ENCODE results near the gene OBSCN.

OBSCN gene

GRCh38 chr1:228309326-228310067 lies 101.7 kb downstream of the OBSCN start:
- H3K4me3 ChIP-seq (ENCODE audit: low read depth, low read length) = no peak overlapping the region
- no peak for DNase-seq (ENCODE audit: low read depth)

GRCh38 chr1:228310162-228310792 lies 102.4 kb downstream of the OBSCN start:
- H3K4me3 ChIP-seq (ENCODE audit: low read depth, low read length) = no peak overlapping the region
- DNase-seq (ENCODE audit: low read depth) = no peak

- no peak overlapping the region for H3K4me3 ChIP-seq (ENCODE audit: low read depth, low read length)
- no peak for DNase-seq (ENCODE audit: low read depth)
These were observed 103.2 kb downstream of the OBSCN start for GRCh38 chr1:228311091-228311490.

GRCh38 chr1:228312136-228312764 lies 104.4 kb downstream of the OBSCN start:
- no peak for DNase-seq (ENCODE audit: low read depth)

GRCh38 chr1:228313536-228314277 lies 105.9 kb downstream of the OBSCN start:
- DNase-seq (ENCODE audit: low read depth) = no peak

More at GRCh38 chr1:228312136-228312764, 104.4 kb downstream of the OBSCN start:
- no peak overlapping the region for H3K4me3 ChIP-seq (ENCODE audit: low read depth, low read length)

GRCh38 chr1:228314315-228314657 lies 106.4 kb downstream of the OBSCN start:
- DNase-seq (ENCODE audit: low read depth) = no peak
- H3K4me3 ChIP-seq (ENCODE audit: low read depth, low read length) = no peak overlapping the region

More at GRCh38 chr1:228313536-228314277, 105.9 kb downstream of the OBSCN start:
- no peak overlapping the region for H3K4me3 ChIP-seq (ENCODE audit: low read depth, low read length)

GRCh38 chr1:228314658-228315483 lies 107.0 kb downstream of the OBSCN start:
- no peak overlapping the region for H3K4me3 ChIP-seq (ENCODE audit: low read depth, low read length)
- no peak for DNase-seq (ENCODE audit: low read depth)

GRCh38 chr1:228315484-228315944 lies 107.7 kb downstream of the OBSCN start:
- DNase-seq (ENCODE audit: low read depth) = no peak
- no peak overlapping the region for H3K4me3 ChIP-seq (ENCODE audit: low read depth, low read length)

- peak; percentile 4 for DNase-seq (ENCODE audit: low read depth)
- H3K4me3 ChIP-seq (ENCODE audit: low read depth, low read length) = no peak overlapping the region
These were observed 108.2 kb downstream of the OBSCN start for GRCh38 chr1:228315945-228316588.

- DNase-seq (ENCODE audit: low read depth) = no peak
- H3K4me3 ChIP-seq (ENCODE audit: low read depth, low read length) = no peak overlapping the region
These were observed 108.9 kb downstream of the OBSCN start for GRCh38 chr1:228316589-228317387.

GRCh38 chr1:228317411-228317828 lies 109.6 kb downstream of the OBSCN start:
- DNase-seq (ENCODE audit: low read depth) = no peak
- no peak overlapping the region for H3K4me3 ChIP-seq (ENCODE audit: low read depth, low read length)

GRCh38 chr1:228317891-228318810 lies 110.3 kb downstream of the OBSCN start:
- DNase-seq (ENCODE audit: low read depth) = no peak
- H3K4me3 ChIP-seq (ENCODE audit: low read depth, low read length) = no peak overlapping the region

- no peak overlapping the region for H3K4me3 ChIP-seq (ENCODE audit: low read depth, low read length)
- DNase-seq (ENCODE audit: low read depth) = no peak
These were observed 111.0 kb downstream of the OBSCN start for GRCh38 chr1:228318823-228319241.

GRCh38 chr1:228319352-228320088 lies 111.7 kb downstream of the OBSCN start:
- H3K4me3 ChIP-seq (ENCODE audit: low read depth, low read length) = no peak overlapping the region
- DNase-seq (ENCODE audit: low read depth) = no peak

- H3K4me3 ChIP-seq (ENCODE audit: low read depth, low read length) = no peak overlapping the region
- DNase-seq (ENCODE audit: low read depth) = no peak
These were observed 112.5 kb downstream of the OBSCN start for GRCh38 chr1:228320394-228320793.

- DNase-seq (ENCODE audit: low read depth) = no peak
- no peak overlapping the region for H3K4me3 ChIP-seq (ENCODE audit: low read depth, low read length)
These were observed 113.6 kb downstream of the OBSCN start for GRCh38 chr1:228321435-228321834.

Measured in skeletal muscle cell (primary cell).